ENCODE results near the gene SPACDR. TPM values are rescaled to one million over a fixed set of nuclear protein-coding genes. Genes with fewer than 3 reads are reported as not detected.

SPACDR gene
- total and polyA plus RNA-seq, 9 of the 15 experiments (the other 6 are each of a cell fraction or from before 2014, with no cell fraction given): 0.07 to 0.55 (median 0.14) TPM; not detected in 1

DNA sequence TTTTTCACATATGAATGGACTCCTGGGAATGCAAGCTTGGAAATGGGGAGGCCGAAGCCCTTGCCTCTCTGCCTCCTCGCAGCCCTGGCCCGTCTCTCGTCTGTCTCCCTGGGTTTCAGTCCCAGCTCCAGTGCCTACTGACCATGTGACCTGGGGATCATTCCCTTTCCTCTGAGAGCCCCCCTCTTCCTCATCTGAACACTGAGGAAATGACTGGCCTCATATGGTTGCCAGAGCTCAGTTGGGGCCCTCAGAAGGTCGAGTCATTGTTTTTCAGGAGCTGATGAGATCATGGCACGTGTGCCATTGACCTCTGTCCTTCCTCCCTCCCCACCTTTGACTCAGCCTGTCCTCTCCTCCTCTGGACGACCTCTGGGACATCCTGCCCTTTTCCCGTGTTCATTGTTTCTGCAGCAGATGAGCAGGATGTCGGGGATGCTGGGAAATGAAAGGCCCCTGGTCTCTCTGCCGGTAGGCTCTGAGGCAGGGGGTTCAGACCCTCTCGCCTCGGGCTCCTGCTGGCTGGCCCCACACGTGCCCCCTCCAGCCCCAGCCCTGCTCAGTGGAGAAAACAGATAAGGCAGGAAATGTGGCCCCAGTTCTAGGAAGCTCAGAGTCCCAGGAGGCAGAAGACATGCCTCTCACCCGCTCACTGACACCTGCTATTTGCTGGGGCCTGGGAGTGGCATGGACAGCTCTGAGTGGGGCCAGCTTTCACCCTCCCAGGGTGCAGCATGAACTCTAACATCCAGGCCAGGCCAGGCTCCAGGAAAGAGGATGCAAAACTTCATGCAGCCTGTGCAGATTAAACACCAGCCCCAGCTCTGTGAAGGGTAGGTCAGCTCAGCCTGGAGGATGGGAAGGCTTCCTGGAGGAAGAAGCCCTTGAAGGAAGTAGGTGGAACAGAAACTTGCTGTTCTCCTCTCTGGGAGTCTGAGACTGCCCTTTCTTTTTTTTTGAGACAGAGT is 19.5 kb downstream of the SPACDR start (continued):
- TF ChIP-seq E2F4 (CRISPR knock-in tag; IDR thresholded peaks at IDR 0.05; ENCODE audit: low read depth): no peak
- TF ChIP-seq, protein P1, sequence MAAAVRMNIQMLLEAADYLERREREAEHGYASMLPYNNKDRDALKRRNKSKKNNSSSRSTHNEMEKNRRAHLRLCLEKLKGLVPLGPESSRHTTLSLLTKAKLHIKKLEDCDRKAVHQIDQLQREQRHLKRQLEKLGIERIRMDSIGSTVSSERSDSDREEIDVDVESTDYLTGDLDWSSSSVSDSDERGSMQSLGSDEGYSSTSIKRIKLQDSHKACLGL (CRISPR knock-in tag; IDR thresholded peaks at IDR 0.05; ENCODE audit: borderline replicate concordance, poor library complexity, severe bottlenecking): no peak
- peak; percentile 90 for TF ChIP-seq ZNF644 (tag; IDR thresholded peaks at IDR 0.05; ENCODE audit: low read depth)
- no peak for TF ChIP-seq SAFB2 (IDR thresholded peaks at IDR 0.05; ENCODE audit: borderline replicate concordance, low read depth, low read length, severe bottlenecking)
- TF ChIP-seq EGR1 (conservative IDR thresholded peaks at IDR 0.05): no peak
- no peak for TF ChIP-seq TCF7 (IDR thresholded peaks at IDR 0.05; ENCODE audit: borderline replicate concordance)
- TF ChIP-seq, protein P2, sequence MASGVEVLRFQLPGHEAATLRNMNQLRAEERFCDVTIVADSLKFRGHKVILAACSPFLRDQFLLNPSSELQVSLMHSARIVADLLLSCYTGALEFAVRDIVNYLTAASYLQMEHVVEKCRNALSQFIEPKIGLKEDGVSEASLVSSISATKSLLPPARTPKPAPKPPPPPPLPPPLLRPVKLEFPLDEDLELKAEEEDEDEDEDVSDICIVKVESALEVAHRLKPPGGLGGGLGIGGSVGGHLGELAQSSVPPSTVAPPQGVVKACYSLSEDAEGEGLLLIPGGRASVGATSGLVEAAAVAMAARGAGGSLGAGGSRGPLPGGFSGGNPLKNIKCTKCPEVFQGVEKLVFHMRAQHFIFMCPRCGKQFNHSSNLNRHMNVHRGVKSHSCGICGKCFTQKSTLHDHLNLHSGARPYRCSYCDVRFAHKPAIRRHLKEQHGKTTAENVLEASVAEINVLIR (CRISPR knock-in tag; IDR thresholded peaks at IDR 0.05): peak; percentile 26; the same call in 1 of the 2 replicates
- no peak for TF ChIP-seq ZNF274 (IDR thresholded peaks at IDR 0.05; ENCODE audit: borderline replicate concordance, low read depth, low read length)
- TF ChIP-seq DPF2 (IDR thresholded peaks at IDR 0.05): peak; percentile 94
- peak; percentile 85 for TF ChIP-seq ETV5 (CRISPR knock-in tag; IDR thresholded peaks at IDR 0.05; ENCODE audit: low read depth)
- TF ChIP-seq SMARCA4 (IDR thresholded peaks at IDR 0.05): peak; percentile 87
- 0 out of 2 replicates have a peak, but pooled peaks have one; percentile 16 for TF ChIP-seq CHCHD3 (CRISPR knock-in tag; IDR thresholded peaks at IDR 0.05)
- peak; percentile 89 for TF ChIP-seq MYC (IDR thresholded peaks at IDR 0.05; ENCODE audit: low read depth, low read length)
- TF ChIP-seq MYC (CRISPR knock-in tag; IDR thresholded peaks at IDR 0.05; ENCODE audit: borderline replicate concordance, low read depth): 0 out of 2 replicates have a peak, but pooled peaks have one; percentile 26
- TF ChIP-seq POLR2G (IDR thresholded peaks at IDR 0.05; ENCODE audit: low read depth, low read length): peak; percentile 69
- peak; percentile 58; the same call in 1 of the 2 replicates for TF ChIP-seq EHMT2 (IDR thresholded peaks at IDR 0.05)
- TF ChIP-seq ZFPM2 (CRISPR knock-in tag; IDR thresholded peaks at IDR 0.05): no peak
- TF ChIP-seq, protein P3, sequence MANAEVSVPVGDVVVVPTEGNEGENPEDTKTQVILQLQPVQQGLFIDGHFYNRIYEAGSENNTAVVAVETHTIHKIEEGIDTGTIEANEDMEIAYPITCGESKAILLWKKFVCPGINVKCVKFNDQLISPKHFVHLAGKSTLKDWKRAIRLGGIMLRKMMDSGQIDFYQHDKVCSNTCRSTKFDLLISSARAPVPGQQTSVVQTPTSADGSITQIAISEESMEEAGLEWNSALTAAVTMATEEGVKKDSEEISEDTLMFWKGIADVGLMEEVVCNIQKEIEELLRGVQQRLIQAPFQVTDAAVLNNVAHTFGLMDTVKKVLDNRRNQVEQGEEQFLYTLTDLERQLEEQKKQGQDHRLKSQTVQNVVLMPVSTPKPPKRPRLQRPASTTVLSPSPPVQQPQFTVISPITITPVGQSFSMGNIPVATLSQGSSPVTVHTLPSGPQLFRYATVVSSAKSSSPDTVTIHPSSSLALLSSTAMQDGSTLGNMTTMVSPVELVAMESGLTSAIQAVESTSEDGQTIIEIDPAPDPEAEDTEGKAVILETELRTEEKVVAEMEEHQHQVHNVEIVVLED (CRISPR knock-in tag; IDR thresholded peaks at IDR 0.05): no peak; the same call in 1 of the 2 replicates
- no peak for TF ChIP-seq KDM2B (CRISPR knock-in tag; IDR thresholded peaks at IDR 0.05)
- peak; percentile 74; the same call in 1 of the 2 replicates for TF ChIP-seq MEF2D (tag; conservative IDR thresholded peaks at IDR 0.05; ENCODE audit: low read depth)
- no peak for TF ChIP-seq ZNF253 (CRISPR knock-in tag; conservative IDR thresholded peaks at IDR 0.05)
- TF ChIP-seq ZNF780A (CRISPR knock-in tag; IDR thresholded peaks at IDR 0.05): no peak
- TF ChIP-seq FUS (optimal IDR thresholded peaks at IDR 0.05; ENCODE audit: low read depth, low read length): no peak

All from K562 (cell line).